ENCODE results near the gene IFI35. TPM values are rescaled to one million over a fixed set of nuclear protein-coding genes. Genes with fewer than 3 reads are reported as not detected.
A peak's percentile ranks its signal among the peaks of the same experiment; 100 is the strongest.

Gene IFI35
- total and polyA plus RNA-seq, 8 donors: 17.5 to 41.5 (median 19.6) TPM

- DNase-seq: no peak
- H3K9me3 ChIP-seq: no peaks in the 10 kb centered on the region
- ATAC-seq: no peak
- H3K4me1 ChIP-seq: peaks cover 14 to 82% of the 10 kb centered on the region in 2 donors
- intact Hi-C loops (cut with DNase I): loop anchor here in 1 of 2 donors (10.0 kb wide), 1 partner anchor 295 kb away; no protein-coding TSS in a partner anchor
- H3K4me3 ChIP-seq: peak overlapping the region in 1 of 2 donors; percentile 100
- peak overlapping the region; percentile 88 to 90 for H3K27ac ChIP-seq
- peaks cover 0 to 34% of the 10 kb centered on the region in 2 donors for H3K36me3 ChIP-seq
- no peak for TF ChIP-seq CTCF (IDR thresholded peaks at IDR 0.05)
- H3K27me3 ChIP-seq: no peaks in the 10 kb centered on the region
Measured at GRCh38 chr17:43020030-43020621, 13.5 kb downstream of the IFI35 start.

GRCh38 chr17:43020789-43021740 lies 14.5 kb downstream of the IFI35 start:
- Histone ChIP-seq H3K36me3 (peaks cover 0 to 24% of the 10 kb centered on the region in 2 donors), H3K4me3 (peak overlapping the region; percentile 100), H3K27ac (peak overlapping the region; percentile 88 to 90), H3K4me1 (peaks cover 14 to 73% of the 10 kb centered on the region in 2 donors), H3K27me3 (no peaks in the 10 kb centered on the region), H3K9me3 (no peaks in the 10 kb centered on the region)
- ATAC-seq (peak; percentile 37), DNase-seq (peak in 3 of 4 donors; percentile 55 to 86 (median 85))
- TF ChIP-seq CTCF (IDR thresholded peaks at IDR 0.05): no peak
- intact Hi-C loops (cut with DNase I): loop anchor here in 1 of 2 donors (10.0 kb wide), 1 partner anchor 294 kb away; no protein-coding TSS in a partner anchor

- intact Hi-C loops (cut with DNase I): loop anchor here in 1 of 2 donors (10.0 kb wide), 1 partner anchor 293 kb away; no protein-coding TSS in a partner anchor
- ATAC-seq: peak; percentile 81
- no peak for TF ChIP-seq CTCF (IDR thresholded peaks at IDR 0.05)
- Histone ChIP-seq H3K9me3 (no peaks in the 10 kb centered on the region), H3K36me3 (peaks cover 0 to 16% of the 10 kb centered on the region in 2 donors), H3K27me3 (no peaks in the 10 kb centered on the region), H3K4me1 (peaks cover 14 to 64% of the 10 kb centered on the region in 2 donors), H3K27ac (peak within 1 kb of the TSS; percentile 88 to 90), H3K4me3 (peak within 1 kb of the TSS; percentile 100)
- peak; percentile 78 to 97 (median 86) for DNase-seq
Measured at GRCh38 chr17:43021741-43022512, 15.3 kb downstream of the IFI35 start, which contains the start of gene VAT1. VAT1 (minus strand) TSS chr17:43022385; CDS start chr17:43022322, 63 bp downstream.

GRCh38 chr17:43024407-43025289 lies 18.1 kb downstream of the IFI35 start, which contains the start of gene RND2:
RND2 (plus strand) TSS chr17:43025231; CDS start chr17:43025348, 117 bp downstream.
- H3K4me3 ChIP-seq: peak within 1 kb of the TSS; percentile 43 to 56
- intact Hi-C loops (cut with DNase I): loop anchor here in 1 of 2 donors (10.0 kb wide), 1 partner anchor 290 kb away; no protein-coding TSS in a partner anchor
- H3K27me3 ChIP-seq: no peaks in the 10 kb centered on the region
- peak within 1 kb of the TSS in 1 of 2 donors; percentile 61 for H3K27ac ChIP-seq
- H3K9me3 ChIP-seq: no peaks in the 10 kb centered on the region
- H3K36me3 ChIP-seq: no peaks in the 10 kb centered on the region
- ATAC-seq: peak; percentile 77
- peaks cover 8 to 46% of the 10 kb centered on the region in 2 donors for H3K4me1 ChIP-seq
- DNase-seq: peak; percentile 81 to 95 (median 88)
- peak; percentile 57 to 61 for TF ChIP-seq CTCF (IDR thresholded peaks at IDR 0.05)
